ENCODE measurements around the gene RPL27A.

GRCh38 chr11:8639655-8640054 is 42.9 kb upstream of the RPL27A start:
- TF ChIP-seq TAF1 (IDR thresholded peaks at IDR 0.05; ENCODE audit: low read depth, low read length) (no peak), POLR2AphosphoS5 (IDR thresholded peaks at IDR 0.05; ENCODE audit: low read depth, low read length) (no peak), SPI1 (IDR thresholded peaks at IDR 0.05; ENCODE audit: low read depth, low read length) (no peak), POLR2A (IDR thresholded peaks at IDR 0.05; ENCODE audit: low read depth, low read length) (no peak)
